ENCODE results near the gene IL1R1. TPM values are rescaled to one million over a fixed set of nuclear protein-coding genes. Genes with fewer than 3 reads are reported as not detected.

Gene IL1R1
- polyA plus RNA-seq, 1 donor from 2014 or later: not detected

DNA sequence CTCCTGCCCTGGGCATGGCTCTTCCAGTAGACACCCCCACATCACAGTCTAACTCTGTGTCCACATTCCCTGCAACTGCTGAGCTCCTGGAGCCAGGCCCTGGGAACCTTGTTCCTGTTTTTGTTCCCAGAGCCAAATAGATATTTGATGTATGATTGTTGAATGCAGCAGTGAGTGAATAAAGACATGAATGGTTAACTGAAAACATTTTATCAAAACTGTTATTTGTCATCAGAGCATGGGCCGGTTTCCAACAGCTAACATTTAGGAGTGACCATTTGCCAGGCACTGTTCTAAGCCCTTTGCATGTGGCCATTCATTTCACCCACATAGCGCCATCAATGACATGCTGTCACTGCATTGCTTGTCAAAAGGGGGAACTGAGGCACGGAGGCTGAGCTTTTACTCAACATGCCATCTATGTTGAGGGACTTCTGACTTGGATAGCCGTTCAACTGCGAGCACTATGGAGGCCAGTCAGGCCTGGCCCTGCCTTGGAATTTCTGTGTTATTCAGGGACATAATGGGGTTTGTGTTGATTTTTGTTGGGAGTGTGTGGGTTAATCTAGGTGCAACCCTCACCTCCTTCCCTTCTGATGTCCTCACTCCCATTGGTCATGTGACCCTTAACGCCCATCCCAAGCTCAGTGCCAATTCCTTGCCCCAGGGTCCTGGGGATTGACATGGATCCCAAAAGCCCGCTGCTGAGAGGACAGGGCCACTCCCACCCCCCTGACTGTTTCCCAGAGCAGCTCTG is 12.6 kb downstream of the IL1R1 start:
- no peak overlapping the region for H3K4me3 ChIP-seq (ENCODE audit: low read length)
- no peaks in the 10 kb centered on the region for H3K79me2 ChIP-seq (replicated peaks; ENCODE audit: insufficient read depth, low read length)
- no peaks in the 10 kb centered on the region for H3K9me3 ChIP-seq (ENCODE audit: low read length)
- H4K20me1 ChIP-seq (ENCODE audit: insufficient read depth): no peaks in the 10 kb centered on the region
- no peak overlapping the region for H3K27ac ChIP-seq (ENCODE audit: low read length)
- no peak overlapping the region for H3K4me2 ChIP-seq (ENCODE audit: low read length)
- no peaks in the 10 kb centered on the region for H3K36me3 ChIP-seq (ENCODE audit: insufficient read depth, low read length)
- no peaks in the 10 kb centered on the region for H3F3A ChIP-seq (ENCODE audit: insufficient read depth, low read length, poor library complexity, severe bottlenecking)
- H3K9me2 ChIP-seq (ENCODE audit: insufficient read depth, low read length): no peaks in the 10 kb centered on the region
- no peak overlapping the region for H2AFZ ChIP-seq (ENCODE audit: low read depth, low read length)
- H3K9ac ChIP-seq (ENCODE audit: low read length): no peak overlapping the region
- H3K27me3 ChIP-seq (ENCODE audit: insufficient read depth, low read depth, low read length): no peaks in the 10 kb centered on the region
- TF ChIP-seq MXI1 (conservative IDR thresholded peaks at IDR 0.05; ENCODE audit: poor library complexity, severe bottlenecking): no peak
- no peak for TF ChIP-seq CTCF (IDR thresholded peaks at IDR 0.05; ENCODE audit: poor library complexity, severe bottlenecking)
- TF ChIP-seq RAD21 (conservative IDR thresholded peaks at IDR 0.05): no peak
- TF ChIP-seq EZH2 (IDR thresholded peaks at IDR 0.05; ENCODE audit: borderline replicate concordance, insufficient read depth, low read length, poor library complexity, severe bottlenecking): no peak
- no peak for TF ChIP-seq EP300 (conservative IDR thresholded peaks at IDR 0.05; ENCODE audit: poor library complexity, severe bottlenecking)
- TF ChIP-seq SMC3 (conservative IDR thresholded peaks at IDR 0.05; ENCODE audit: poor library complexity): no peak
- TF ChIP-seq TAF1 (IDR thresholded peaks at IDR 0.05; ENCODE audit: low read depth): no peak
- TF ChIP-seq, protein P1, sequence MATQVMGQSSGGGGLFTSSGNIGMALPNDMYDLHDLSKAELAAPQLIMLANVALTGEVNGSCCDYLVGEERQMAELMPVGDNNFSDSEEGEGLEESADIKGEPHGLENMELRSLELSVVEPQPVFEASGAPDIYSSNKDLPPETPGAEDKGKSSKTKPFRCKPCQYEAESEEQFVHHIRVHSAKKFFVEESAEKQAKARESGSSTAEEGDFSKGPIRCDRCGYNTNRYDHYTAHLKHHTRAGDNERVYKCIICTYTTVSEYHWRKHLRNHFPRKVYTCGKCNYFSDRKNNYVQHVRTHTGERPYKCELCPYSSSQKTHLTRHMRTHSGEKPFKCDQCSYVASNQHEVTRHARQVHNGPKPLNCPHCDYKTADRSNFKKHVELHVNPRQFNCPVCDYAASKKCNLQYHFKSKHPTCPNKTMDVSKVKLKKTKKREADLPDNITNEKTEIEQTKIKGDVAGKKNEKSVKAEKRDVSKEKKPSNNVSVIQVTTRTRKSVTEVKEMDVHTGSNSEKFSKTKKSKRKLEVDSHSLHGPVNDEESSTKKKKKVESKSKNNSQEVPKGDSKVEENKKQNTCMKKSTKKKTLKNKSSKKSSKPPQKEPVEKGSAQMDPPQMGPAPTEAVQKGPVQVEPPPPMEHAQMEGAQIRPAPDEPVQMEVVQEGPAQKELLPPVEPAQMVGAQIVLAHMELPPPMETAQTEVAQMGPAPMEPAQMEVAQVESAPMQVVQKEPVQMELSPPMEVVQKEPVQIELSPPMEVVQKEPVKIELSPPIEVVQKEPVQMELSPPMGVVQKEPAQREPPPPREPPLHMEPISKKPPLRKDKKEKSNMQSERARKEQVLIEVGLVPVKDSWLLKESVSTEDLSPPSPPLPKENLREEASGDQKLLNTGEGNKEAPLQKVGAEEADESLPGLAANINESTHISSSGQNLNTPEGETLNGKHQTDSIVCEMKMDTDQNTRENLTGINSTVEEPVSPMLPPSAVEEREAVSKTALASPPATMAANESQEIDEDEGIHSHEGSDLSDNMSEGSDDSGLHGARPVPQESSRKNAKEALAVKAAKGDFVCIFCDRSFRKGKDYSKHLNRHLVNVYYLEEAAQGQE (IDR thresholded peaks at IDR 0.05; ENCODE audit: borderline replicate concordance): no peak
- TF ChIP-seq POLR2AphosphoS5 (IDR thresholded peaks at IDR 0.05): no peak

DNA sequence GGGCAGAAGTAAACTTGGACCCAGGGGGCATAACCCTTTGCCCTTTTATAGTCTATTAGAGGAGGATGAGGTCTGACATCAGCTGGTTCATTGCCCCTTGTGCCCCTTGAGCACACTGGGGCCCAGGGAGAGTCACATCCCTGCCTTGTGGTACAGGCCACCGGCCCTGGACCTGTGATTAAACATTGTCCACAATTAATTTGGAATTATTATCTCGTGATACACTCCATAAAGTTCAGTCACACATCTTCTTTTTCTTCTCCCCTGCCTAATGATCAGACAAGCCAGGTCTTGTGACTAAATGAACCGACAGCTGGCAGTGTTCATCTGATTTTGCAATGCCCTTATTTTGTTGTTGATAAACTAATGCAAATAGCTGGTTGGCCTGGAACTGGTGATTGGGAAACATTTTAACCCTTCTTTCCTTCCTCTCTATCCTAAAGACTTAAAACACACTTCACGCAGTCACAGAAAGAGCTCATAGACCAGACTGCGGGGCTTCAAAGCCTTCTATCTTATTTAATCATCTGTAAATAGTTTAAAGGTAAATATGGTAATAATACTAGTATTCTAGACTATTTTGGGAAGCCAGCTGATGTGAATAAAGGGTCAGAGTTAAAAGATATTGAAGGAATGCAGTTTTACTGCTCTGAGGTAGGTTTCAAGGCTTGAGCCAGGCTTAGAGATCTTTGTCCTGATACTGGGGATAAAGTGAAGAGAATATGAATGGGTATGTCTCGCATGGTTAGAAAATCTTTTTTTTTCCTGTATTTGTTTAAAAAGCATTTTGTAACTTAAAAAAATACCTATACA is 13.4 kb downstream of the IL1R1 start:
- Histone ChIP-seq H3K79me2 (replicated peaks; ENCODE audit: insufficient read depth, low read length) (no peaks in the 10 kb centered on the region), H3F3A (ENCODE audit: insufficient read depth, low read length, poor library complexity, severe bottlenecking) (no peaks in the 10 kb centered on the region), H3K4me2 (ENCODE audit: low read length) (no peak overlapping the region), H3K36me3 (ENCODE audit: insufficient read depth, low read length) (no peaks in the 10 kb centered on the region), H3K27me3 (ENCODE audit: insufficient read depth, low read depth, low read length) (no peaks in the 10 kb centered on the region), H3K27ac (ENCODE audit: low read length) (no peak overlapping the region), H3K9ac (ENCODE audit: low read length) (no peak overlapping the region), H4K20me1 (ENCODE audit: insufficient read depth) (no peaks in the 10 kb centered on the region), H3K9me2 (ENCODE audit: insufficient read depth, low read length) (no peaks in the 10 kb centered on the region), H2AFZ (ENCODE audit: low read depth, low read length) (no peak overlapping the region), H3K9me3 (ENCODE audit: low read length) (no peaks in the 10 kb centered on the region), H3K4me3 (ENCODE audit: low read length) (no peak overlapping the region)
- no peak for TF ChIP-seq POLR2AphosphoS5 (IDR thresholded peaks at IDR 0.05)
- TF ChIP-seq, protein P1 (IDR thresholded peaks at IDR 0.05; ENCODE audit: borderline replicate concordance): no peak
- TF ChIP-seq CTCF (IDR thresholded peaks at IDR 0.05; ENCODE audit: poor library complexity, severe bottlenecking): no peak
- TF ChIP-seq RAD21 (conservative IDR thresholded peaks at IDR 0.05): no peak
- no peak for TF ChIP-seq EZH2 (IDR thresholded peaks at IDR 0.05; ENCODE audit: borderline replicate concordance, insufficient read depth, low read length, poor library complexity, severe bottlenecking)
- TF ChIP-seq EP300 (conservative IDR thresholded peaks at IDR 0.05; ENCODE audit: poor library complexity, severe bottlenecking): no peak
- no peak for TF ChIP-seq SMC3 (conservative IDR thresholded peaks at IDR 0.05; ENCODE audit: poor library complexity)
- no peak for TF ChIP-seq TAF1 (IDR thresholded peaks at IDR 0.05; ENCODE audit: low read depth)
- no peak for TF ChIP-seq MXI1 (conservative IDR thresholded peaks at IDR 0.05; ENCODE audit: poor library complexity, severe bottlenecking)
